ENCODE data around the gene DNLZ.

The DNLZ gene

DNA sequence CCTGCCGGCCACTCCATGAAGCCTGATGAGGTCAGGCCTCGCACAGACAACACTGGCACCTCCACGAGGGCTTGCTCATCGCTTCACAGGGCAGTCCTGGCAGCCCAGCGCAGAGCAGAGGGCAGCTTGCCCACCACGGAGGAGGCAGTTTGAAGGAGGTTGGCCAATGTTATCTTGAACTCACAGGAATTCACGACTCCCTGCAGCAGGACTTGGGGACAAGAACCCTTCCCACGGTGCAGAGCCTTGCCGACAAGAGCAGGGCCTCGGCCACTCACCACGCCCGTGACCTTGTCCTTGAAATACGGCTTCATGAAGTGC lies 31.4 kb upstream of the DNLZ start:
- no peak for TF ChIP-seq CTCF (IDR thresholded peaks at IDR 0.05; ENCODE audit: control insufficient read depth, insufficient read depth, low read depth, low read length, missing control alignments)
- no peak overlapping the region for H3K4me3 ChIP-seq (ENCODE audit: control insufficient read depth, low read depth, low read length)
- no peak for DNase-seq (ENCODE audit: low read depth)

GRCh38 chr9:136394312-136395019 lies 30.9 kb upstream of the DNLZ start:
- H3K4me3 ChIP-seq (ENCODE audit: control insufficient read depth, low read depth, low read length) = no peak overlapping the region
- no peak for TF ChIP-seq CTCF (IDR thresholded peaks at IDR 0.05; ENCODE audit: control insufficient read depth, insufficient read depth, low read depth, low read length, missing control alignments)
- DNase-seq (ENCODE audit: low read depth) = no peak

GRCh38 chr9:136393531-136393930 lies 30.0 kb upstream of the DNLZ start:
- no peak for DNase-seq (ENCODE audit: low read depth)
- no peak overlapping the region for H3K4me3 ChIP-seq (ENCODE audit: control insufficient read depth, low read depth, low read length)
- no peak for TF ChIP-seq CTCF (IDR thresholded peaks at IDR 0.05; ENCODE audit: control insufficient read depth, insufficient read depth, low read depth, low read length, missing control alignments)

DNA sequence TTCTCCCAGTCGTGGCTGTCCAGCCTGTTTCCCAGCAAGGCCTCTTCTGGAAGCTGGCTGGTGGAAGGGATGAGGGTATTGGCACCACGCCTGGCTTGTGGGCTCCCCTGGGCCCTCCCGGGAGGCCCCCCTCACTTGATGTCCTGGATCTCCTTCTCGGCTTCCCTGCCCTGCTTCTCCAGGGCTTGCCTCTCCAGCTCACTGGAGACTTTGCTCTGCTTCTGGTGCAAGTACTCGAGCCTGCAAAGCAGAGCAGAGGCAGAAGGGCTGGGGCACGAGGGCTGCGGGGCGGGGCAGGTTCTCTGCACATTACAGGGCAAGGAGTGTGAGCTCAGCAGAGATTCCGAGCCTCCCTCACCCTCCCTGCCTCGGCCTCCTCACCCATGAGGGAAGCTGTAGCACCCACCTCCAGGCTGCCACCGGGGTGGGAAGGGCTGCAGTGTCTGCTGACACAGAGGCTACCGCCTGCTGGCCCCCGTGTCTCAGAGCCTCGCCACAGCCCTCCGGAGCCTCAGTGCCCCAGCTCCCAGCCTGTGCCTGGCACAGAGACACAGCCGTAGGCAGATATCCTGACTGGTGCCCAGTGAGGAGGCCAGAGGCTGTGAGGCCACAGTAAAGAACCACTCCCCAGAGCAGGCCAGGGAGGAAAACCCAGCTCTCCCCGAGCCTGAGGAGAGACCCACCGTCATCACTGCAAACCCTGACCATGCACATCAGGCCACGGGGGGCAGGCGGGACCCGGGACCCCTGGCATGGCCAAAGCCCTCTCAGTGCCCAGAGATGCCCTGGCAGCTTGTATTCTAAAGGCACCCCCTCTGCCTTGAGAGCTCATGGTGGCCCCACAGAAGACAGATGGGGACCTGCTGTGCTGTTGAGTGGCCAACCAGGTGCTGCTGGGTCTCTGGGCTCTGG lies 29.2 kb upstream of the DNLZ start:
- no peak for DNase-seq (ENCODE audit: low read depth)
- no peak overlapping the region for H3K4me3 ChIP-seq (ENCODE audit: control insufficient read depth, low read depth, low read length)
- TF ChIP-seq CTCF (IDR thresholded peaks at IDR 0.05; ENCODE audit: control insufficient read depth, insufficient read depth, low read depth, low read length, missing control alignments) = no peak

DNA sequence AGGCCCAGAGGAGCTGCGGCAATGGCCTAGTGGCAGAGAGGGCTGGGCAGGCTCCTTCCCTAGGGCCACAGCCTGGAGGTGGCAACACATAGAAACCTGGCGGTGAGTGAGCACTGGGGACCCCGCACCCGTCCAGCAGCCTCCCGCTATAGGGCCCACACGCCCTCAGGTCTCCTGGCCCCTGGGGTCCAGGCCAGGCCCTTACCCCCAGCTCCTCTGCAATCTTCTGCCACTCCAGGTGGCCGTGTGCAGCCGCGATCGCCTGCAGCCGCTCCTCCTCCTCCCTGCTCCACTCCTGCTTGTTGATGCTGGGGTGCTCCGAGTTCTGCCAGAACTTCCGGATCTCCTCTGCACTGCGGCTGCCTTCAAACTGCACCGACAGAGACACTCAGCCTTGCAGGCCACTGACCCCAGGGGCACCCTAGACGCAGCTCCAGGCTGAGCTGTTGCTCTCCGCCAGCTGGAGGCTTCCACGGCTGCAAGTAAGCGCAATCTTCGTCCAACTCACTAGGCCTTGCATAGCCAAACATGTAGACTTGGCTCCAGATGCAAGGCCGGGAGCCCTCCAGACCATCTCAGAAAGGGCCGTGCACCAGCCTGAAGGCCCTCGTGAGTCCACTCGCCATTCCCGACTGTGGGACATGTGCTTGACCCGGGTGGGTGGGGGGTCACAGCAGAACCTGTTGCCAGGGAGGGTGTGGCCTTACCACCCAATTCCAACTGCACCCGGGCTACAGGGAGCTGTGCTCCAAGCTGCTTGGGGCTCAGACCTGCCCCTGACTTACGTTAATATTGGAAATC lies 28.4 kb upstream of the DNLZ start:
- TF ChIP-seq CTCF (IDR thresholded peaks at IDR 0.05; ENCODE audit: control insufficient read depth, insufficient read depth, low read depth, low read length, missing control alignments) = no peak
- no peak for DNase-seq (ENCODE audit: low read depth)
- H3K4me3 ChIP-seq (ENCODE audit: control insufficient read depth, low read depth, low read length) = no peak overlapping the region

DNA sequence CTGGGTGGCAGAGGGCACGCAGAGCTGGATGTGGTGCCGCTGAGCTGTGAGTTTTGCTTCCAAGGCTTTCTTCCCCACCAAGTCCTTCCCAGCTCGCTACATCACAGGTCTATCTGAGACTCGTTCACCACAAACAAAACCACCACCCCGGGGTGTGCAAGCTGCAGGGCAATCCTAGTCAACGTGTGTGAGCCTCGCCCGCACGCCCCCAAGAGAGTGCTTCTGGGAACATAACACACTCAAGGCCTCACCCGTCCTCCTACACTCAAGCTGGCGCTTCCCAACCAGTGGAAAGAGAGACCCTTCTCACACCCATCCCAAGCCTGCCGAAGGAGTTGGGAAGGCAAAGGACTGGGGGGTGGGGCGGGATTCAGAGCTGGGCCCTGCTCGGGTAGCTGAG lies 25.9 kb upstream of the DNLZ start:
- TF ChIP-seq CTCF (IDR thresholded peaks at IDR 0.05; ENCODE audit: control insufficient read depth, insufficient read depth, low read depth, low read length, missing control alignments) = no peak
- DNase-seq (ENCODE audit: low read depth) = no peak

More for the DNA sequence above, 25.9 kb upstream of the DNLZ start:
- H3K4me3 ChIP-seq (ENCODE audit: control insufficient read depth, low read depth, low read length) = no peak overlapping the region

All from AG09309 (cell line).